Glutamatergic neuron (in vitro differentiated cells): Measurements from ENCODE around the gene THAP7. TPM values are rescaled to one million over a fixed set of nuclear protein-coding genes. Genes with fewer than 3 reads are reported as not detected.
A peak's percentile ranks its signal among the peaks of the same experiment; 100 is the strongest.

Experiments used
- DNase-seq: peaks from one replicate; pipeline ENCODE4 v3.0.0; 2022
- H3K27ac Mint-ChIP-seq: one replicate; pipeline ENCODE4 v1.8.0; 2020; ENCODE audit warnings: mild to moderate bottlenecking, mixed read lengths, inconsistent platforms; ENCODE audit not compliant: unreplicated experiment
- H3K27me3 Mint-ChIP-seq: one replicate; pipeline ENCODE4 v1.8.0; 2020; ENCODE audit warnings: mild to moderate bottlenecking, moderate library complexity, mixed read lengths, inconsistent platforms; ENCODE audit not compliant: unreplicated experiment
- H3K36me3 Mint-ChIP-seq: one replicate; pipeline ENCODE4 v1.8.0; 2020; ENCODE audit warnings: mild to moderate bottlenecking, mixed read lengths, inconsistent platforms; ENCODE audit not compliant: unreplicated experiment
- H3K4me1 Mint-ChIP-seq: one replicate; pipeline ENCODE4 v1.8.0; 2020; ENCODE audit warnings: mild to moderate bottlenecking, low read depth, mixed read lengths, inconsistent platforms; ENCODE audit not compliant: unreplicated experiment
- H3K4me3 Mint-ChIP-seq: one replicate; pipeline ENCODE4 v1.8.0; 2020; ENCODE audit warnings: mild to moderate bottlenecking, mixed read lengths, inconsistent platforms; ENCODE audit not compliant: unreplicated experiment
- H3K9me3 Mint-ChIP-seq: one replicate; pipeline ENCODE4 v1.8.0; 2020; ENCODE audit warnings: mild to moderate bottlenecking, moderate library complexity, mixed read lengths, inconsistent platforms; ENCODE audit not compliant: unreplicated experiment
- total RNA-seq: library from RNA; stranded (reverse); fragmentation: NEBNext Ultra II Directional; extraction: Animal tissue kit (Norgen Biotek cat#: 25700); gene quantifications from one replicate; pipeline ENCODE4 v1.2.1, GENCODE V29; 2021; ENCODE audit not compliant: unreplicated experiment
- TF ChIP-seq, protein P1 (sequence below): fragments of 200-600 bp; sonication (generic); IDR thresholded peaks from one replicate; pipeline ENCODE4 v1.5.0; 2021; ENCODE audit not compliant: partially characterized antibody, unreplicated experiment

THAP7 gene
- total RNA-seq, 1 donor from 2014 or later = 17.8 TPM

DNA sequence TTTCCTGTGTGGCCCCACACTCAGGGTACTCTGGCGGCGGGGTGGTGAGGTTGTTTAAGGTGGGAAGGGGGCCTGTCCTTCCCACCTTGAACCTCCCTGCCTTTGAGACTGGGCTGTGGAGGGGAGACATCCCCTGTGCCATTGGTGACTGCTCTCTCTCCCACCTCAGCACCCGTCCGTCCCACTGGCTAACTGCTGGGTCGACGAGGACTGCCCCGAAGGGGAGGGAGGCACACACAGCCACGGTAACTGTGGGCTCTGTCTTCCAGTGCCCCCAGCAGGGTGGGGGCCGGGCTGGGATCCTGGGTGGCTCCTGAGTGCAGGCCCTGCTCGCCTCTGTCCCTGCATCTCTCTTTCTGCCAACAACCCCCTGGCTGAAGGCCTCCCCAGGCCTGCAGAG lies 20.6 kb upstream of the THAP7 start:
- H3K36me3 Mint-ChIP-seq = no peaks in the 10 kb centered on the region
- H3K9me3 Mint-ChIP-seq = no peaks in the 10 kb centered on the region
- DNase-seq = no peak
- no peak overlapping the region for H3K27ac Mint-ChIP-seq
- H3K27me3 Mint-ChIP-seq = peaks cover 8% of the 10 kb centered on the region
- H3K4me1 Mint-ChIP-seq = peaks cover 5% of the 10 kb centered on the region
- TF ChIP-seq, protein P1, sequence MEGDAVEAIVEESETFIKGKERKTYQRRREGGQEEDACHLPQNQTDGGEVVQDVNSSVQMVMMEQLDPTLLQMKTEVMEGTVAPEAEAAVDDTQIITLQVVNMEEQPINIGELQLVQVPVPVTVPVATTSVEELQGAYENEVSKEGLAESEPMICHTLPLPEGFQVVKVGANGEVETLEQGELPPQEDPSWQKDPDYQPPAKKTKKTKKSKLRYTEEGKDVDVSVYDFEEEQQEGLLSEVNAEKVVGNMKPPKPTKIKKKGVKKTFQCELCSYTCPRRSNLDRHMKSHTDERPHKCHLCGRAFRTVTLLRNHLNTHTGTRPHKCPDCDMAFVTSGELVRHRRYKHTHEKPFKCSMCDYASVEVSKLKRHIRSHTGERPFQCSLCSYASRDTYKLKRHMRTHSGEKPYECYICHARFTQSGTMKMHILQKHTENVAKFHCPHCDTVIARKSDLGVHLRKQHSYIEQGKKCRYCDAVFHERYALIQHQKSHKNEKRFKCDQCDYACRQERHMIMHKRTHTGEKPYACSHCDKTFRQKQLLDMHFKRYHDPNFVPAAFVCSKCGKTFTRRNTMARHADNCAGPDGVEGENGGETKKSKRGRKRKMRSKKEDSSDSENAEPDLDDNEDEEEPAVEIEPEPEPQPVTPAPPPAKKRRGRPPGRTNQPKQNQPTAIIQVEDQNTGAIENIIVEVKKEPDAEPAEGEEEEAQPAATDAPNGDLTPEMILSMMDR = no peak
- no peak overlapping the region for H3K4me3 Mint-ChIP-seq

GRCh38 chr22:21020802-21021429 lies 19.0 kb upstream of the THAP7 start:
- peaks cover 14% of the 10 kb centered on the region for H3K27me3 Mint-ChIP-seq
- TF ChIP-seq, protein P1 = peak; percentile 22
- peaks cover 11% of the 10 kb centered on the region for H3K4me1 Mint-ChIP-seq
- no peaks in the 10 kb centered on the region for H3K36me3 Mint-ChIP-seq
- H3K27ac Mint-ChIP-seq = no peak overlapping the region
- DNase-seq = no peak
- H3K4me3 Mint-ChIP-seq = no peak overlapping the region
- H3K9me3 Mint-ChIP-seq = peaks cover under 1% of the 10 kb centered on the region

DNA sequence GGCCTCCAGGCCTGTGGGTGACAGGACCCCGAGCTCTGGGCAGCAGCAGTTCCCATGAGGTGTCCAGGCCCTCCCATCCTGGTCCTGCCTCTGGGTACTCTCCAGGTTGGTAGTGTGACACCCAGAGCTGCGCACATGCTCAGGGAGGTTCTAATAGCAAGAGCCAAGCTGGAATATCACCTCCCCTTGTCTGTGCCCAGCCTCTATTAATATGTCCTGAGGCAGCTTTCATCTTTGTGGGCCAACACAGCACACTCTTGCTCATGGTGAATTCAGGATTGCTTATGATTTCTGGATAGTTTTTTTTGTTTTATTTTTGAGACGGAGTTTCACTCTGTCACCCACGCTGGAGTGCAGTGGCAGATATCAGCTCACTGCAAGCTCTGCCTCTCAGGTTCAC lies 16.4 kb upstream of the THAP7 start:
- no peak for DNase-seq
- Mint-ChIP-seq H3K4me1 (peaks cover 26% of the 10 kb centered on the region), H3K27me3 (peaks cover 24% of the 10 kb centered on the region), H3K9me3 (peaks cover 6% of the 10 kb centered on the region), H3K4me3 (no peak overlapping the region), H3K27ac (no peak overlapping the region), H3K36me3 (no peaks in the 10 kb centered on the region)
- TF ChIP-seq, protein P1 = no peak

GRCh38 chr22:21016644-21017420 lies 14.9 kb upstream of the THAP7 start:
- H3K27ac Mint-ChIP-seq = peak overlapping the region; percentile 99
- H3K27me3 Mint-ChIP-seq = peaks cover 27% of the 10 kb centered on the region
- peaks cover 32% of the 10 kb centered on the region for H3K4me1 Mint-ChIP-seq
- H3K4me3 Mint-ChIP-seq = peak overlapping the region; percentile 59
- DNase-seq = no peak
- peaks cover 6% of the 10 kb centered on the region for H3K9me3 Mint-ChIP-seq
- H3K36me3 Mint-ChIP-seq = no peaks in the 10 kb centered on the region
- TF ChIP-seq, protein P1 = no peak

DNA sequence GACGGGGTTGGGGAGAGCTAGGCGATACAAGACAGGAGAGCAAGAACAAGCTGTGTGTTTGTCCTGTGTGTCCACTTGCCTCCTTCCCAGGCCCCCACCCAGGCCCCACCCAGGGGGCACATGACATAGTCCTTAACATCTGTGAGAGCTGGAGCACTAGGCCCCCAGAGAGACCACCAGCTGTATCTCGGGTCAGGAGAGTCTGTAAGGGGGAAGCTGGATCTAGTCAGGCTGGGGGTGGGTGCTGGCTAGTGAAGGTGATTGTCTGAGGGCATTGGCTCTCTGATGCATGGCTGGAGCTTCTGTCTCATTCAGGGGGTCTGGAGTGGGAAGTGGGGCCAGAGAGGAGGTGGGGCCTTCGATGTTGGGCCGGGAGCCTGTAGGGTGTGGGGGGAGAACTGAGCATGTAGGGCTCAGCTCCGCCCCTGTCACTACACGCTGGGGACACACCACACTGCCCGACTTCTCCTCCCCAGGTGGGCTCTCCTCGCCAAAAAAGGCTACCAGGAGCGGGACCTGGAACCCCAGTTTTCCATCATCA lies 13.6 kb upstream of the THAP7 start:
- H3K27me3 Mint-ChIP-seq = peaks cover 25% of the 10 kb centered on the region
- H3K36me3 Mint-ChIP-seq = no peaks in the 10 kb centered on the region
- H3K4me1 Mint-ChIP-seq = peaks cover 35% of the 10 kb centered on the region
- peak overlapping the region; percentile 99 for H3K27ac Mint-ChIP-seq
- DNase-seq = no peak
- TF ChIP-seq, protein P1 = no peak
- H3K4me3 Mint-ChIP-seq = peak overlapping the region; percentile 99
- peaks cover 10% of the 10 kb centered on the region for H3K9me3 Mint-ChIP-seq
